OCI-LY7 (cell line): ENCODE results near the gene KIRREL1. TPM values are rescaled to one million over a fixed set of nuclear protein-coding genes. Genes with fewer than 3 reads are reported as not detected.
A peak's percentile ranks its signal among the peaks of the same experiment; 100 is the strongest.

Experiments
- BruUV-seq: library from RNA; stranded (reverse); fragments of 400-500 nt; replicated peaks from 2 replicates; lab custom pipeline; 2021; lab: Mats Ljungman, UMichigan
- CTCF ChIA-PET: fragments of 300-600 bp; sonication (Branson Sonifier 250); formaldehyde crosslinking; loops from one replicate; lab custom pipeline; 2022; ENCODE audit warnings: antibody characterized with exemption; ENCODE audit not compliant: unreplicated experiment; lab: Charles Lee
- POLR2A ChIA-PET: fragments of 300-600 bp; sonication (Branson Sonifier 250); formaldehyde crosslinking; loops from one replicate; lab custom pipeline; 2022; ENCODE audit warnings: antibody characterized with exemption; lab: Charles Lee
- DNase-seq: peaks from one replicate; pipeline ENCODE4 v3.0.0-alpha.2; 2015; ENCODE audit warnings: low spot score
- H2AFZ ChIP-seq: fragments of 200-600 bp; sonication (generic), shearing (Covaris generic); 2 replicates; pipeline ENCODE4 v1.6.1; 2014; ENCODE audit warnings: mild to moderate bottlenecking, antibody characterized with exemption, low read length, moderate library complexity
- H3K27ac ChIP-seq: fragments of 200-600 bp; sonication (generic); 2 replicates; pipeline ENCODE4 v1.5.1; 2014; ENCODE audit warnings: mixed run types, low read depth, mild to moderate bottlenecking, moderate library complexity, low read length, inconsistent platforms; ENCODE audit not compliant: poor library complexity, severe bottlenecking
- H3K36me3 ChIP-seq: fragments of 200-600 bp; sonication (generic); 2 replicates; pipeline ENCODE4 v1.6.1; 2014; ENCODE audit warnings: mild to moderate bottlenecking, antibody characterized with exemption, low read length, moderate library complexity, mixed read lengths; ENCODE audit not compliant: insufficient read depth
- H3K4me1 ChIP-seq: fragments of 200-600 bp; sonication (generic); 2 replicates; pipeline ENCODE4 v1.5.1; 2014; ENCODE audit warnings: mild to moderate bottlenecking, low read length; ENCODE audit not compliant: insufficient read depth, poor library complexity, severe bottlenecking
- H3K4me2 ChIP-seq: fragments of 200-600 bp; sonication (generic); 2 replicates; pipeline ENCODE4 v1.6.1; 2014; ENCODE audit warnings: mild to moderate bottlenecking, low read length
- H3K4me3 ChIP-seq: fragments of 200-600 bp; sonication (generic); 2 replicates; pipeline ENCODE4 v1.5.1; 2014; ENCODE audit warnings: mild to moderate bottlenecking, low read depth, low read length; ENCODE audit not compliant: poor library complexity, severe bottlenecking
- H3K79me2 ChIP-seq: fragments of 200-600 bp; sonication (generic); 2 replicates; pipeline ENCODE4 v1.6.1; 2016; ENCODE audit warnings: low read depth, mild to moderate bottlenecking, low read length, moderate library complexity, mixed read lengths; ENCODE audit not compliant: insufficient read depth
- H3K9me2 ChIP-seq: fragments of 200-600 bp; sonication (generic); 2 replicates; pipeline ENCODE4 v1.6.1; 2016; ENCODE audit warnings: mild to moderate bottlenecking, low read length, mixed read lengths; ENCODE audit not compliant: insufficient read depth
- H3K9me3 ChIP-seq: fragments of 200-600 bp; sonication (generic); 2 replicates; pipeline ENCODE4 v1.6.1; 2014; ENCODE audit warnings: mild to moderate bottlenecking, mixed run types, low read length, mixed read lengths
- H4K20me1 ChIP-seq: fragments of 200-600 bp; sonication (generic); 2 replicates; pipeline ENCODE4 v1.6.1; 2014; ENCODE audit warnings: mild to moderate bottlenecking, antibody characterized with exemption, low read length, moderate library complexity, mixed read lengths; ENCODE audit not compliant: insufficient read depth
- EZH2phosphoT487 ChIP-seq: fragments of 200-600 bp; sonication (generic); IDR thresholded peaks from 2 replicates; pipeline ENCODE4 v1.6.1; 2018; ENCODE audit warnings: low read depth, borderline replicate concordance, mild to moderate bottlenecking, mixed run types, antibody characterized with exemption, low read length, moderate library complexity, mixed read lengths
- intact Hi-C: fragments of 100-400 bp; cut with micrococcal nuclease; formaldehyde crosslinking; loops from one replicate; pipeline ENCODE4 v1.10.0; 2022; ENCODE audit not compliant: unreplicated experiment
- total RNA-seq, 2 experiments: library from RNA; depleted of rRNA in 1 of 2; stranded (reverse); fragments of >200 nt in 1 of 2; shearing (Covaris generic) in 1 of 2; gene quantifications; 2 replicates each; pipeline ENCODE4 v1.2.3, GENCODE V29; 2014 to 2022
- TF ChIP-seq, protein P1 (sequence below): fragments of 200-600 bp; sonication (generic); conservative IDR thresholded peaks from 2 replicates; pipeline ENCODE4 v1.5.1; 2014; ENCODE audit warnings: mild to moderate bottlenecking, antibody characterized with exemption, low read length, moderate library complexity, mixed read lengths

KIRREL1 gene
- total RNA-seq, 2 experiments from 2014 or later = not detected

DNA sequence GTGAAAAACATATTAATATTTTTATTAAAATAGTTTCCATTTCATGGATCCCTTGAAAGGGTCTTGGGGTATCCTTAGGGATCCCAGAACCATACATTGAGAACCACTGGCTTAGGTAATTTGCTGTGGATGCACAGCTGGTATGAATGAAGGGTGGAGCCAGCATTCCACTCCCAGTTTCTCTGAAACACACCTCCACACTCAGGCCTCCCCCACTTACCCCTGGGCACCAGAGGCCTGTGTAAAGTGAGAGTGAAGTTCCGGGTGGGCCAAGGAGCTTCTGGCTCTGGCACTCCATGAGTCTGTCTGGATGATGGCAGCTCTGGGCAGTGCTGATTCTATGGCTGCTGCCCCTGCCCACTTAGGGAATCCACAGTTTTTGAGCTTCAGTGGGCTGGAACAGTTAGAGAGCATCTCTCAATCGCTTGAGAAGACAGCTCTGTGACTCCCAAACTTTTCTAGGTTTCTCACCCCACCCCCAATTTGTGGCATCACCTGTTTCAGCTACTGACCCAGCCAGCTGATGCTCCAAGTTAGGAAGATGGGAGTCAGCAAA lies 129.5 kb downstream of the KIRREL1 start:
- no peak overlapping the region for H2AFZ ChIP-seq
- no peak overlapping the region for H3K4me3 ChIP-seq
- DNase-seq = no peak
- intact Hi-C loops = loop anchor here (10.0 kb wide), 1 partner anchor 748 kb away; no protein-coding TSS in a partner anchor
- H3K9me2 ChIP-seq = no peaks in the 10 kb centered on the region
- H3K36me3 ChIP-seq = no peaks in the 10 kb centered on the region
- peaks cover 5% of the 10 kb centered on the region for H3K4me1 ChIP-seq
- H3K27ac ChIP-seq = no peak overlapping the region
- H3K79me2 ChIP-seq = no peaks in the 10 kb centered on the region
- no TSS peak for BruUV-seq
- POLR2A ChIA-PET = interaction anchor here (0.7 to 0.9 kb wide), 2 partner anchors 12 to 138 kb away, joined by 3 to 4 read pairs; no protein-coding TSS in a partner anchor
- CTCF ChIA-PET = no interaction called here
- no peak overlapping the region for H3K4me2 ChIP-seq
- H3K9me3 ChIP-seq = no peaks in the 10 kb centered on the region
- no peak for TF ChIP-seq EZH2phosphoT487
- TF ChIP-seq, protein P1, sequence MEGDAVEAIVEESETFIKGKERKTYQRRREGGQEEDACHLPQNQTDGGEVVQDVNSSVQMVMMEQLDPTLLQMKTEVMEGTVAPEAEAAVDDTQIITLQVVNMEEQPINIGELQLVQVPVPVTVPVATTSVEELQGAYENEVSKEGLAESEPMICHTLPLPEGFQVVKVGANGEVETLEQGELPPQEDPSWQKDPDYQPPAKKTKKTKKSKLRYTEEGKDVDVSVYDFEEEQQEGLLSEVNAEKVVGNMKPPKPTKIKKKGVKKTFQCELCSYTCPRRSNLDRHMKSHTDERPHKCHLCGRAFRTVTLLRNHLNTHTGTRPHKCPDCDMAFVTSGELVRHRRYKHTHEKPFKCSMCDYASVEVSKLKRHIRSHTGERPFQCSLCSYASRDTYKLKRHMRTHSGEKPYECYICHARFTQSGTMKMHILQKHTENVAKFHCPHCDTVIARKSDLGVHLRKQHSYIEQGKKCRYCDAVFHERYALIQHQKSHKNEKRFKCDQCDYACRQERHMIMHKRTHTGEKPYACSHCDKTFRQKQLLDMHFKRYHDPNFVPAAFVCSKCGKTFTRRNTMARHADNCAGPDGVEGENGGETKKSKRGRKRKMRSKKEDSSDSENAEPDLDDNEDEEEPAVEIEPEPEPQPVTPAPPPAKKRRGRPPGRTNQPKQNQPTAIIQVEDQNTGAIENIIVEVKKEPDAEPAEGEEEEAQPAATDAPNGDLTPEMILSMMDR = no peak
- H4K20me1 ChIP-seq = no peaks in the 10 kb centered on the region

DNA sequence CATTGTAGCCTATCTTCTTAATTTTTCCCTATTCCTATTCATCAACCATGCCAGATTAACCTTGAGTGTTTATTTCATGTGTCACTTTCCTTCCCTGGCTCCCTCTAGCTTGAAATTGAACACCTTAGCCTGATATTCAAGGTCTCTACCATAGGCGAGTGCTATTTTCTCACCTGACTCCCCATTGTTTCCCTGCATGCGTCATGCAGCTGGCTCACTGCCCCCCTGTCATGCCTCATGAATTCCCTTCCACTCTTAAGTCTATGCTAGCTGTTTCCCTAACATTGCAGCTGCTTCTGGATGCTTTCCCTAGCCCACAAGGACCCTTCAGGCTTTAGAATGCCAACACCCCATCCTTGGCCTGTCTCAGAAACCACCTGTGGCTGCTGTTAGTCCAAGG lies 130.6 kb downstream of the KIRREL1 start:
- H3K9me3 ChIP-seq = no peaks in the 10 kb centered on the region
- TF ChIP-seq, protein P1 = no peak
- TF ChIP-seq EZH2phosphoT487 = no peak
- no TSS peak for BruUV-seq
- H3K79me2 ChIP-seq = no peaks in the 10 kb centered on the region
- intact Hi-C loops = loop anchor here (10.0 kb wide), 1 partner anchor 749 kb away; no protein-coding TSS in a partner anchor
- ChIA-PET POLR2A (no interaction called here), CTCF (interaction anchor here (0.6 to 1.4 kb wide), 4 partner anchors 37 to 133 kb away, joined by 3 to 8 read pairs (median 4); no protein-coding TSS in a partner anchor)
- H4K20me1 ChIP-seq = no peaks in the 10 kb centered on the region
- no peaks in the 10 kb centered on the region for H3K36me3 ChIP-seq
- H3K4me2 ChIP-seq = no peak overlapping the region
- DNase-seq = no peak
- H3K4me3 ChIP-seq = no peak overlapping the region
- H3K9me2 ChIP-seq = no peaks in the 10 kb centered on the region
- H3K27ac ChIP-seq = no peak overlapping the region
- H2AFZ ChIP-seq = no peak overlapping the region
- H3K4me1 ChIP-seq = no peaks in the 10 kb centered on the region

GRCh38 chr1:158124999-158125398 lies 131.6 kb downstream of the KIRREL1 start:
- no peaks in the 10 kb centered on the region for H3K4me1 ChIP-seq
- no peaks in the 10 kb centered on the region for H4K20me1 ChIP-seq
- H3K9me3 ChIP-seq = no peaks in the 10 kb centered on the region
- intact Hi-C loops = loop anchor here (1.0 to 10.0 kb wide), 3 partner anchors 133 to 750 kb away; no protein-coding TSS in a partner anchor
- no peak overlapping the region for H3K4me2 ChIP-seq
- H3K79me2 ChIP-seq = no peaks in the 10 kb centered on the region
- no peaks in the 10 kb centered on the region for H3K36me3 ChIP-seq
- H3K4me3 ChIP-seq = no peak overlapping the region
- no peak overlapping the region for H3K27ac ChIP-seq
- no peaks in the 10 kb centered on the region for H3K9me2 ChIP-seq
- H2AFZ ChIP-seq = no peak overlapping the region
- peak; percentile 86 for DNase-seq
- ChIA-PET CTCF (interaction anchor here (0.8 to 1.4 kb wide), 3 partner anchors 53 to 134 kb away, joined by 3 to 8 read pairs (median 5); no protein-coding TSS in a partner anchor), POLR2A (interaction anchor here (0.8 kb wide), 1 partner anchor 153 kb away, joined by 3 read pairs; no protein-coding TSS in a partner anchor)
- BruUV-seq = no TSS peak
- TF ChIP-seq EZH2phosphoT487 = no peak
- TF ChIP-seq, protein P1 = peak; percentile 92
